Measurements from ENCODE around the gene GZF1.

- TF ChIP-seq POLR2A (IDR thresholded peaks at IDR 0.05) (no peak), CTCF (IDR thresholded peaks at IDR 0.05) (peak in 4 of 6 experiments; percentile 20 to 28 (median 24))
Observed at GRCh38 chr20:23320317-23320716, 41.7 kb upstream of the GZF1 start.

All from adrenal gland (tissue), 5 donors.